HG02759 (cell line): ENCODE results near the gene LRIG2.
A peak's percentile ranks its signal among the peaks of the same experiment; 100 is the strongest.
"Not testable (repeated sequence)": the region's sequence is repeated elsewhere in the genome, so short reads cannot be mapped to it uniquely, and the experiment has no call there.

ENCODE experiments used
- ATAC-seq: cut with Tn5 transposase; IDR thresholded peaks from one replicate; pipeline ENCODE4 v1.9.1; 2021; ENCODE audit warnings: mild to moderate bottlenecking, moderate library complexity; ENCODE audit not compliant: unreplicated experiment

The LRIG2 gene

GRCh38 chr1:113057006-113057405, 16.0 kb upstream of the LRIG2 start:
- no peak for ATAC-seq

- no peak for ATAC-seq
These were observed 13.9 kb upstream of the LRIG2 start for GRCh38 chr1:113058941-113059706.

- not testable (repeated sequence) for ATAC-seq
These were observed 9.5 kb upstream of the LRIG2 start for GRCh38 chr1:113063456-113063855.

GRCh38 chr1:113072141-113072756, 749 bp upstream of the LRIG2 start:
- no peak for ATAC-seq

- ATAC-seq: peak; percentile 11
These were observed 517 bp downstream of the LRIG2 start for GRCh38 chr1:113073479-113073950.

GRCh38 chr1:113074237-113074636, 1.2 kb downstream of the LRIG2 start:
- no peak for ATAC-seq

GRCh38 chr1:113077978-113078377, 5.0 kb downstream of the LRIG2 start:
- ATAC-seq: not testable (repeated sequence)

- no peak for ATAC-seq
These were observed 13.5 kb downstream of the LRIG2 start for GRCh38 chr1:113086541-113086940.

GRCh38 chr1:113088972-113089371, 16.0 kb downstream of the LRIG2 start:
- no peak for ATAC-seq

GRCh38 chr1:113090051-113090450, 17.1 kb downstream of the LRIG2 start:
- ATAC-seq: no peak

GRCh38 chr1:113091988-113092594, 19.1 kb downstream of the LRIG2 start:
- ATAC-seq: no peak

- ATAC-seq: no peak
These were observed 21.5 kb downstream of the LRIG2 start for GRCh38 chr1:113094506-113094905.

- ATAC-seq: no peak
These were observed 22.9 kb downstream of the LRIG2 start for GRCh38 chr1:113095790-113096455.

GRCh38 chr1:113096493-113096892, 23.5 kb downstream of the LRIG2 start:
- ATAC-seq: no peak

- no peak for ATAC-seq
These were observed 28.6 kb downstream of the LRIG2 start for GRCh38 chr1:113101588-113101987.

- ATAC-seq: no peak
These were observed 30.1 kb downstream of the LRIG2 start for GRCh38 chr1:113103048-113103447.

GRCh38 chr1:113103977-113104376, 31.0 kb downstream of the LRIG2 start:
- no peak for ATAC-seq

- ATAC-seq: no peak
These were observed 33.9 kb downstream of the LRIG2 start for GRCh38 chr1:113106910-113107309.

- ATAC-seq: no peak
These were observed 37.0 kb downstream of the LRIG2 start for GRCh38 chr1:113109908-113110554.

GRCh38 chr1:113118266-113118665, 45.3 kb downstream of the LRIG2 start:
- ATAC-seq: no peak

GRCh38 chr1:113123737-113124136, 50.7 kb downstream of the LRIG2 start:
- no peak for ATAC-seq
